ENCODE data around the gene PDZD7. TPM values are rescaled to one million over a fixed set of nuclear protein-coding genes. Genes with fewer than 3 reads are reported as not detected.

PDZD7 gene
- 1 to 10 TPM in 5 of 6 donors, under 1 TPM in 1; 0.39 to 2.4 (median 1.7) TPM for total RNA-seq

- no peaks in the 10 kb centered on the region for H3K9me3 ChIP-seq
- ATAC-seq (ENCODE audit: low FRiP score in 2 of 2) (peak; percentile 93 to 94), DNase-seq (peak; percentile 97 to 98)
- peak within 1 kb of the TSS; percentile 56 to 87 (median 80) for H3K4me3 ChIP-seq
- peaks cover 0 to 19% (median 16%) of the 10 kb centered on the region in 4 donors for H3K36me3 ChIP-seq
- 0% methylated on average over 7 to 26 of the region's 38 CpGs for WGBS, 2 donors
- H3K27me3 ChIP-seq: no peaks in the 10 kb centered on the region
- peaks cover 14 to 24% (median 21%) of the 10 kb centered on the region in 4 donors for H3K4me1 ChIP-seq
- TF ChIP-seq EP300 (IDR thresholded peaks at IDR 0.05) (no peak), POLR2AphosphoS5 (IDR thresholded peaks at IDR 0.05) (peak; percentile 54 to 71), POLR2A (IDR thresholded peaks at IDR 0.05) (peak in 2 of 4 donors; percentile 58 to 79)
- TF ChIP-seq, protein P1, sequence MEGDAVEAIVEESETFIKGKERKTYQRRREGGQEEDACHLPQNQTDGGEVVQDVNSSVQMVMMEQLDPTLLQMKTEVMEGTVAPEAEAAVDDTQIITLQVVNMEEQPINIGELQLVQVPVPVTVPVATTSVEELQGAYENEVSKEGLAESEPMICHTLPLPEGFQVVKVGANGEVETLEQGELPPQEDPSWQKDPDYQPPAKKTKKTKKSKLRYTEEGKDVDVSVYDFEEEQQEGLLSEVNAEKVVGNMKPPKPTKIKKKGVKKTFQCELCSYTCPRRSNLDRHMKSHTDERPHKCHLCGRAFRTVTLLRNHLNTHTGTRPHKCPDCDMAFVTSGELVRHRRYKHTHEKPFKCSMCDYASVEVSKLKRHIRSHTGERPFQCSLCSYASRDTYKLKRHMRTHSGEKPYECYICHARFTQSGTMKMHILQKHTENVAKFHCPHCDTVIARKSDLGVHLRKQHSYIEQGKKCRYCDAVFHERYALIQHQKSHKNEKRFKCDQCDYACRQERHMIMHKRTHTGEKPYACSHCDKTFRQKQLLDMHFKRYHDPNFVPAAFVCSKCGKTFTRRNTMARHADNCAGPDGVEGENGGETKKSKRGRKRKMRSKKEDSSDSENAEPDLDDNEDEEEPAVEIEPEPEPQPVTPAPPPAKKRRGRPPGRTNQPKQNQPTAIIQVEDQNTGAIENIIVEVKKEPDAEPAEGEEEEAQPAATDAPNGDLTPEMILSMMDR (IDR thresholded peaks at IDR 0.05): no peak
- peak within 1 kb of the TSS; percentile 93 to 99 (median 96) for H3K27ac ChIP-seq
These were observed at the start of gene PDZD7, which contains the start of gene SFXN3 for GRCh38 chr10:101031128-101031795. TSS of gene PDZD7 (minus strand) at chr10:101031129. CDS start at chr10:101030219, 910 bp downstream. TSS of gene SFXN3 (plus strand) at chr10:101031234. CDS start at chr10:101034695, 3,461 bp downstream.

DNA sequence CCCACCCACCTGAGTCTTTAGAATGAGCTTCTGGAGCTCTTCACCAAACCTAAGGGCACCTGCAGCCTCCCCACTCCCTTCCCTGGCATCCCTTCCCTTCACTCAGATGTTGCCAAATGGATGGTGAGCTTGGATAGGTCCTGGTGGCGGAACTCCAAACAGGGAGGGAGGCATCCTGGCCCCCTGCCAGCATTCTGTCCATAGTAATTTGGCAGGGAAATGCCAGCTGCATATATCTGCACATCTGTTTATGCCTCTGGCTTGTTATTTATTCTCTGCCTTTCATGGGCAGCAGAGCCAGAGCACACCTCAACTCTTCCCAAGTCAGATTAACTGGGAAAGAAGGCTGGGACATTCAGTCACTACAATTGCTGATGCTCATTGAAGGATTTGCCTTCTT lies 48.9 kb upstream of the PDZD7 start:
- Histone ChIP-seq H3K27me3 (no peaks in the 10 kb centered on the region), H3K9me3 (no peaks in the 10 kb centered on the region), H3K27ac (no peak overlapping the region), H3K4me1 (no peaks in the 10 kb centered on the region), H3K36me3 (no peaks in the 10 kb centered on the region), H3K4me3 (no peak overlapping the region)
- TF ChIP-seq EP300 (IDR thresholded peaks at IDR 0.05): no peak
- TF ChIP-seq, protein P1 (IDR thresholded peaks at IDR 0.05): no peak
- ATAC-seq (ENCODE audit: low FRiP score in 2 of 2) (no peak), DNase-seq (no peak)
- 50 to 90% methylated on average over 1 of the region's 1 CpG for WGBS, 2 donors

- TF ChIP-seq EP300 (IDR thresholded peaks at IDR 0.05) (no peak), POLR2A (IDR thresholded peaks at IDR 0.05) (no peak), POLR2AphosphoS5 (IDR thresholded peaks at IDR 0.05) (no peak)
- TF ChIP-seq, protein P1 (IDR thresholded peaks at IDR 0.05): no peak
- Histone ChIP-seq H3K27ac (no peak overlapping the region), H3K4me1 (peaks cover 0 to 6% (median 2%) of the 10 kb centered on the region in 4 donors), H3K4me3 (no peak overlapping the region), H3K9me3 (no peaks in the 10 kb centered on the region), H3K27me3 (peaks cover 0 to 4% (median 0%) of the 10 kb centered on the region in 4 donors), H3K36me3 (no peaks in the 10 kb centered on the region)
- DNase-seq: no peak
- ATAC-seq (ENCODE audit: low FRiP score in 2 of 2): no peak
- WGBS, 2 donors: 75 to 80% methylated on average over 5 of the region's 5 CpGs
These were observed 45.7 kb upstream of the PDZD7 start for GRCh38 chr10:101076630-101077029.

DNA sequence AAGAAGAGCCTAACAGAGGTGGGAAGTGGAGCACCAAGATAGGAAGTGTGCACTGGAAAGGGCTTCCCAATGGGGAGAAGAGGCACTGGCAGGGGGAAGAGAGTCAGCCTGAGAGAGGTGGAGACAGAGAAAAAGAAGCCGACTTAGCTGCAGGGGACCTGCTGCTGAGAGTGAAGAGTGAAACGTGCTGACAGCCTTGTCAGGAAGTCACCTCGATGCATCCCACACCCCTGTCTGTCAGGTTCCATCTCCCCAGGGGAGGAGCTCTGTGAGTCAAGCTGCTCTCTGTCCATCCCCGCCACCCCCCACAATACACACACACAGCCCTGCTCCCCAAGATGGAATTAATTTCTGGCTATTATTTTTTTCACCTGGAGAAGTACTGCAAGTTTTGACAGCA lies 44.8 kb upstream of the PDZD7 start:
- Histone ChIP-seq H3K4me3 (no peak overlapping the region), H3K27me3 (peaks cover 0 to 4% (median 0%) of the 10 kb centered on the region in 4 donors), H3K9me3 (no peaks in the 10 kb centered on the region), H3K4me1 (peaks cover 0 to 7% (median 3%) of the 10 kb centered on the region in 4 donors), H3K36me3 (no peaks in the 10 kb centered on the region), H3K27ac (no peak overlapping the region)
- ATAC-seq (ENCODE audit: low FRiP score in 2 of 2) (no peak), DNase-seq (no peak)
- 0 to 16% methylated on average over 4 of the region's 4 CpGs for WGBS, 2 donors
- TF ChIP-seq EP300 (IDR thresholded peaks at IDR 0.05) (no peak), POLR2AphosphoS5 (IDR thresholded peaks at IDR 0.05) (no peak), POLR2A (IDR thresholded peaks at IDR 0.05) (no peak)
- TF ChIP-seq, protein P1 (IDR thresholded peaks at IDR 0.05): no peak
